ENCODE measurements around the gene NTRK2. TPM values are rescaled to one million over a fixed set of nuclear protein-coding genes. Genes with fewer than 3 reads are reported as not detected.
"Not testable (repeated sequence)": the region's sequence is repeated elsewhere in the genome, so short reads cannot be mapped to it uniquely, and the experiment has no call there.

The NTRK2 gene
- polyA plus RNA-seq, 1 donor (not counting 4 experiments of a cell fraction or from before 2014, with no cell fraction given) = 0.08 TPM

DNA sequence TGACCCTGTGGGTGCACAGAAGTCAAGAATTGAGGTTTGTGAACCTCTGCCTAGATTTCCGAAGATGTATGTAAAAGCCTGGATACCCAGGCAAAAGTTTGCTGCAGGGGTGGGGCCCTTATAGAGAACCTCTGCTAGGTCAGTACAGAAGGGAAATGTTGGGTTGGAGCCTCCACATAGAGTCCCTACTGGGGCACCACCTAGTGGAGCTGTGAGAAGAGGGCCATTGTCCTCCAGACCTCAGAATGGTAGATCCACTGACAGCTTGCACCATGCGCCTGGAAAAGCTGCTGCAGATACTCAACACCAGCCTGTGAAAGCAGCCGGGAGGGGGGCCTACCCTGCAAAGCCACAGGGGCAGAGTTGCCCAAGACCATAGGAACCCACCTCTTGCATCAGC lies 399.9 kb downstream of the NTRK2 start:
- H3K9me3 ChIP-seq (ENCODE audit: control insufficient read depth, low read depth, low read length); H3K9me1 ChIP-seq (ENCODE audit: control insufficient read depth, extremely low read depth, insufficient read depth, low read length); FAIRE-seq; H3K4me2 ChIP-seq (ENCODE audit: control insufficient read depth, extremely low read depth, insufficient read depth, low read depth, low read length); H4K20me1 ChIP-seq (ENCODE audit: control insufficient read depth, extremely low read depth, insufficient read depth, low read length); H3K4me3 ChIP-seq (ENCODE audit: control insufficient read depth in 2 of 3, extremely low read depth in 1 of 3, insufficient read depth in 2 of 3, low read depth in 1 of 3, low read length in 3 of 3); H3K27me3 ChIP-seq (ENCODE audit: control insufficient read depth, extremely low read depth, insufficient read depth, low read length); H3K36me3 ChIP-seq (ENCODE audit: control insufficient read depth in 2 of 2, extremely low read depth in 1 of 2, insufficient read depth in 2 of 2, low read length in 2 of 2); dilution Hi-C loops (cut with MboI; ENCODE audit: extremely low pct_ligation_motif_present, low sequenced_read_pairs); H3K79me2 ChIP-seq (ENCODE audit: control insufficient read depth, insufficient read depth, low read length); H3K9ac ChIP-seq (ENCODE audit: control insufficient read depth, extremely low read depth, insufficient read depth, low read length); H3K27ac ChIP-seq (ENCODE audit: control insufficient read depth, insufficient read depth, low read length); H3K4me1 ChIP-seq (ENCODE audit: control insufficient read depth, extremely low read depth, insufficient read depth, low read length); H2AFZ ChIP-seq (ENCODE audit: control insufficient read depth, low read length); DNase-seq (ENCODE audit: low read depth, low spot score): not testable (repeated sequence)
- TF ChIP-seq, protein P1, sequence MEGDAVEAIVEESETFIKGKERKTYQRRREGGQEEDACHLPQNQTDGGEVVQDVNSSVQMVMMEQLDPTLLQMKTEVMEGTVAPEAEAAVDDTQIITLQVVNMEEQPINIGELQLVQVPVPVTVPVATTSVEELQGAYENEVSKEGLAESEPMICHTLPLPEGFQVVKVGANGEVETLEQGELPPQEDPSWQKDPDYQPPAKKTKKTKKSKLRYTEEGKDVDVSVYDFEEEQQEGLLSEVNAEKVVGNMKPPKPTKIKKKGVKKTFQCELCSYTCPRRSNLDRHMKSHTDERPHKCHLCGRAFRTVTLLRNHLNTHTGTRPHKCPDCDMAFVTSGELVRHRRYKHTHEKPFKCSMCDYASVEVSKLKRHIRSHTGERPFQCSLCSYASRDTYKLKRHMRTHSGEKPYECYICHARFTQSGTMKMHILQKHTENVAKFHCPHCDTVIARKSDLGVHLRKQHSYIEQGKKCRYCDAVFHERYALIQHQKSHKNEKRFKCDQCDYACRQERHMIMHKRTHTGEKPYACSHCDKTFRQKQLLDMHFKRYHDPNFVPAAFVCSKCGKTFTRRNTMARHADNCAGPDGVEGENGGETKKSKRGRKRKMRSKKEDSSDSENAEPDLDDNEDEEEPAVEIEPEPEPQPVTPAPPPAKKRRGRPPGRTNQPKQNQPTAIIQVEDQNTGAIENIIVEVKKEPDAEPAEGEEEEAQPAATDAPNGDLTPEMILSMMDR (optimal IDR thresholded peaks at IDR 0.05 in 1 of 3, IDR thresholded peaks at IDR 0.05 in 1 of 3, conservative IDR thresholded peaks at IDR 0.05 in 1 of 3; ENCODE audit: extremely low read depth in 1 of 3, insufficient read depth in 2 of 3, low read length in 3 of 3) = peak in 2 of 3 experiments; percentile 23 to 37
